ENCODE data around the gene TCN2.

TCN2 gene

DNA sequence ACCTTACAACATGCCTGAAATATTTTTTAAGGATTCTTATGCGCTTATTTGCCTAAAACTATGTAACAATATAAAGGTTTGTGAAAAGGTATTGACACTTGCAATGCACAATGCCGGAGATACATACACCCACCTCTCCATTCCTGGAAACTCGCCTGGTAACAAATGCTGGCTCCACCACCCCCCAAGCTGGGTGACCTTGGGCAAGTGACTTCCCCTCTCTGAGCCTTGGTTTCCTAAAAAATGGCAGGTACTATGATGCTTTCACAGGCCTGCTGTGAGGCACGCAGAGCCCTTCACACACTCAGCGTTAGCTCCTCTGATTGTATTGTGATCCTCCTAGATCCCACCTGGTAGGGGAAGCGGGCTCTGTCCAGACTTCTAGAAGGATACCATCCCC is 34.8 kb upstream of the TCN2 start:
- ATAC-seq (replicated peaks), result no peak
- peaks cover 0 to 1% of the 10 kb centered on the region in 2 donors for H3K9me3 Mint-ChIP-seq
- H3K27me3 Mint-ChIP-seq, result no peaks in the 10 kb centered on the region
- peaks cover 10 to 11% of the 10 kb centered on the region in 2 donors for H3K4me1 Mint-ChIP-seq
- H3K27ac Mint-ChIP-seq, result no peak overlapping the region
- DNase-seq, result no peak
- H3K4me3 Mint-ChIP-seq, result no peak overlapping the region
- H3K36me3 Mint-ChIP-seq, result peaks cover 18 to 24% of the 10 kb centered on the region in 2 donors

- no peaks in the 10 kb centered on the region for H3K27me3 Mint-ChIP-seq
- H3K36me3 Mint-ChIP-seq, result peaks cover 25 to 32% of the 10 kb centered on the region in 2 donors
- no peak for ATAC-seq (replicated peaks)
- no peak overlapping the region for H3K4me3 Mint-ChIP-seq
- peaks cover 0 to 1% of the 10 kb centered on the region in 2 donors for H3K9me3 Mint-ChIP-seq
- H3K27ac Mint-ChIP-seq, result peak overlapping the region; percentile 14
- DNase-seq, result no peak
- peaks cover 10 to 11% of the 10 kb centered on the region in 2 donors for H3K4me1 Mint-ChIP-seq
Measured at GRCh38 chr22:30572840-30573593, 34.0 kb upstream of the TCN2 start.

DNA sequence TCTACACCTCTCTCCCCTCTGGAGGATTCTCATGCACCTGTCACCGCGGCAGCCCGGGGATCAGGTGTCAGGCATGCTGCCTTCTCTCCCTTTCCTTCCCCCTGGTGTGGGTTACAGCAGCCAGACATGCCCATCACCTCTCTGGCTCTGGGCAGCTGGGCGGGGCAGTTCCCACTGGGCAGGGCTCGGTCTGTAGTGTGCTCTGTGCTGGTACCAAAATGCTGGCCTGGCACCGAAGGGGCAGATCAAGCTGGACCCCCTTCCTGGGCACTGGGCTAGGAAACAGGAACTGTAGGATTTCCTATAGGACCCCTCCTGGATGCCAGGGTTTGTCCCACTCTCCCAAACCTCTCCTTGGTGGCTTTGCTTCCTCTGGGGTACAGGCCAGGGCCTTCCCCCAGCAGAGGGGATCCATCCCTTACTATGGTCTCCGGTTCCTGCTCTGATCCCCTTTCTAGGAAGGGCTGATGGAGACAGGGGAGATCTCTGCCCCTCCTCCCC is 33.3 kb upstream of the TCN2 start:
- peaks cover 10 to 11% of the 10 kb centered on the region in 2 donors for H3K4me1 Mint-ChIP-seq
- no peak for DNase-seq
- H3K36me3 Mint-ChIP-seq, result peaks cover 26 to 36% of the 10 kb centered on the region in 2 donors
- H3K27me3 Mint-ChIP-seq, result no peaks in the 10 kb centered on the region
- no peak overlapping the region for H3K4me3 Mint-ChIP-seq
- H3K9me3 Mint-ChIP-seq, result no peaks in the 10 kb centered on the region
- ATAC-seq (replicated peaks), result no peak
- no peak overlapping the region for H3K27ac Mint-ChIP-seq

- no peaks in the 10 kb centered on the region for H3K27me3 Mint-ChIP-seq
- H3K4me1 Mint-ChIP-seq, result peaks cover 10 to 11% of the 10 kb centered on the region in 2 donors
- H3K27ac Mint-ChIP-seq, result no peak within 1 kb of the TSS
- ATAC-seq (replicated peaks), result peak in 1 of 2 donors; percentile 18
- no peak within 1 kb of the TSS for H3K4me3 Mint-ChIP-seq
- no peak for DNase-seq
- H3K36me3 Mint-ChIP-seq, result peaks cover 32 to 43% of the 10 kb centered on the region in 2 donors
- H3K9me3 Mint-ChIP-seq, result no peaks in the 10 kb centered on the region
Measured at GRCh38 chr22:30574095-30574981, 32.6 kb upstream of the TCN2 start, which contains the start of gene GAL3ST1. TSS of gene GAL3ST1 (minus strand) at chr22:30574665. CDS start at chr22:30557392, 17,273 bp downstream.

DNA sequence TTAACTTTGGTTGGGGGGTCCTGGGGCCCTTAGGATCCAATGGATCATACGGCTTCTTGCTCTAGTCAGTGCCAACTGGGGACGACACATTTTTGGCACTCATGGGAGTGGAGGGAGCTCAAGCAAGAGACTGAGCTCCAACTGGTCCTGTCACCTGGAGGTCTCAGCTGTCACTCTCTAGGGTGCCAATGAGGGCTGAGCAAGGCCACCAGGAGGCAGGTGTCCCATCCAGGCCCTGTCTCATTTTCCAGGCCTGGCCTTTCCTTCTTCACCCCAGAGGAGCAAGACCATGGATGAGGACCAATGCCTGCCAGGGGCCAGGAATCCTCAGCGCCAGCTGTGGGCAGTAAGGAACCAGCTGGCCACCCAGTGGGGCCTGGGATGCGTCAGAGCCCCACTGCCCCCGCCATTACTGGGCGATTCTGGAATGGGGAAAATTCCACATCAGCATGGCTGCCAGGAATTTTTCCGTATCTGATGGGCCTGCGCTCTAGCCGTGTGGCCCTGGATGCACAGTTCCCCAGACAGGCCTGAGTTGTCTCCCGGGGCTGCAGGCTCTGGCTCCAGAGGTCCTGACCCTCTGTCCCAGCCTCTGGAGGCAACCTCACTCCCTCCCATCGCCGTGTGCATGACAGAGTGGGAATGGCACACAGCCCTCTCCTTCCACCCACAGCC is 31.8 kb upstream of the TCN2 start:
- H3K4me1 Mint-ChIP-seq, result peaks cover 10 to 11% of the 10 kb centered on the region in 2 donors
- peak; percentile 6 to 24 for ATAC-seq (replicated peaks)
- H3K27ac Mint-ChIP-seq, result no peak overlapping the region
- no peaks in the 10 kb centered on the region for H3K9me3 Mint-ChIP-seq
- H3K36me3 Mint-ChIP-seq, result peaks cover 39 to 51% of the 10 kb centered on the region in 2 donors
- DNase-seq, result no peak
- H3K27me3 Mint-ChIP-seq, result no peaks in the 10 kb centered on the region
- no peak overlapping the region for H3K4me3 Mint-ChIP-seq

DNA sequence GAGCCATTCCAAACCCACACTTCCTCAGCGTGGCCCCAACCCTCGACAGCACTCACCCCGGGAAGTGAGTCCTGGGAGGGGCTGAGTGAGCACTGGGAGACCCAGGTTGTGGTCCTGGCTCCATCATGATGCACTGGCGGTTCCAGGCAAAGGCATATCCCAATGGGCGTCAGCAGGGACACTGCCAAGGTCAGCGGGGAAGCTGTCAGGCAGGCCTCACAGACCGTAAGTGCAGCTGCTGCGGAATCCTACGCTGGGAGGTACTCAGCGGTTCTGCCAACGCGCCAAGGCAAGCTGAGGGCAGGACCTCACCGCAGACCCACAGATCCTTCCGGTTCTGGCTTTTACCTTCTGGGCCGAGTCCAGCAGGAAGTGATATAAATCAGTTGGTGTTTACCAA is 31.1 kb upstream of the TCN2 start:
- no peaks in the 10 kb centered on the region for H3K9me3 Mint-ChIP-seq
- peaks cover 10 to 11% of the 10 kb centered on the region in 2 donors for H3K4me1 Mint-ChIP-seq
- H3K27me3 Mint-ChIP-seq, result no peaks in the 10 kb centered on the region
- no peak overlapping the region for H3K4me3 Mint-ChIP-seq
- ATAC-seq (replicated peaks), result no peak
- no peak overlapping the region for H3K27ac Mint-ChIP-seq
- peaks cover 45 to 58% of the 10 kb centered on the region in 2 donors for H3K36me3 Mint-ChIP-seq
- no peak for DNase-seq

- ATAC-seq (replicated peaks) (no peak), DNase-seq (no peak)
- H3K9me3 Mint-ChIP-seq, result no peaks in the 10 kb centered on the region
- no peaks in the 10 kb centered on the region for H3K27me3 Mint-ChIP-seq
- H3K4me1 Mint-ChIP-seq, result peaks cover 10 to 14% of the 10 kb centered on the region in 2 donors
- peaks cover 66 to 77% of the 10 kb centered on the region in 2 donors for H3K36me3 Mint-ChIP-seq
- no peak overlapping the region for H3K4me3 Mint-ChIP-seq
- no peak overlapping the region for H3K27ac Mint-ChIP-seq
Measured at GRCh38 chr22:30578481-30578880, 28.5 kb upstream of the TCN2 start.

DNA sequence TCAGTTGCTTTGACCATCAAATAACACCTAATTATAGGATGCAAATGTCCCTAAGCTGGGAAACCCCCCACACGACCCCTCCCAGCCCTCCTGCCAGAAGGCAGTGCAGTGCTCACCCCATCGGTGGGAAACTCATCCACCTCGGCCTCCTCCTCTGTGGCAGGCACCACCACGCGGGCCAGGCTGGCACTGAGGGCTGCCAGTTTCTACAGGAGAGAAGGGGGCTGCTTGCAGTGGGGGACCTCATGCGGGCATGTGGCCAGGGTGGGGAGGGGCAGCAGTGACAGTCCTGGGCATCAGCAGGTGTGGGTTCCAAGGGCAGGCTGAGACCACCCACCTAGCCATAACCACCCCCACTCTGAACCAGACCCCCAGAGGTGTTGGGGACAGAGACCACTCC is 26.1 kb upstream of the TCN2 start:
- DNase-seq (no peak), ATAC-seq (replicated peaks) (no peak)
- no peaks in the 10 kb centered on the region for H3K27me3 Mint-ChIP-seq
- no peak overlapping the region for H3K27ac Mint-ChIP-seq
- no peak overlapping the region for H3K4me3 Mint-ChIP-seq
- peaks cover 5% of the 10 kb centered on the region in 2 donors for H3K4me1 Mint-ChIP-seq
- peaks cover 72 to 84% of the 10 kb centered on the region in 2 donors for H3K36me3 Mint-ChIP-seq
- H3K9me3 Mint-ChIP-seq, result no peaks in the 10 kb centered on the region

DNA sequence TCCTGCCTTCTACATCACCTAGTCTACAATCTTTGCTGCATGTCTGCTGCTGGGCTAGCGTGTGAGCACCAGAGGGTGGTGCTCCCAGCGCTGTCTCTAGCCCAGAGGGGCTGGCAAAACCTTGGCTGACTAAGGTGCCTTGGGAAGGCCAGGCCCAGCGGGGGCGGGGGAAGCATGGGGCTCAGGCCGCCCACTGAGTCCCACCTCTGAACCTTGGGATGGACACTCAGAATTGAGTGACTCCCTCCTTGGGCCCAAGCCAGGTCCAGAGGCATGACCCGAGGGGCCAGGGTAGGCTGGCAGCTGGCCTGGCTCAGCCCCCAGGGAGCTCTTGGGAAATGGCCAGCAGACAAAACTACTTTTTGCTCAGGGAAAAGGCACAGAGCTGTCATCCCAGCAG is 24.9 kb upstream of the TCN2 start:
- no peaks in the 10 kb centered on the region for H3K27me3 Mint-ChIP-seq
- peaks cover 73 to 82% of the 10 kb centered on the region in 2 donors for H3K36me3 Mint-ChIP-seq
- H3K4me3 Mint-ChIP-seq, result no peak overlapping the region
- no peak overlapping the region for H3K27ac Mint-ChIP-seq
- DNase-seq, result no peak
- no peak for ATAC-seq (replicated peaks)
- no peaks in the 10 kb centered on the region for H3K9me3 Mint-ChIP-seq
- H3K4me1 Mint-ChIP-seq, result peaks cover 5% of the 10 kb centered on the region in 2 donors

DNA sequence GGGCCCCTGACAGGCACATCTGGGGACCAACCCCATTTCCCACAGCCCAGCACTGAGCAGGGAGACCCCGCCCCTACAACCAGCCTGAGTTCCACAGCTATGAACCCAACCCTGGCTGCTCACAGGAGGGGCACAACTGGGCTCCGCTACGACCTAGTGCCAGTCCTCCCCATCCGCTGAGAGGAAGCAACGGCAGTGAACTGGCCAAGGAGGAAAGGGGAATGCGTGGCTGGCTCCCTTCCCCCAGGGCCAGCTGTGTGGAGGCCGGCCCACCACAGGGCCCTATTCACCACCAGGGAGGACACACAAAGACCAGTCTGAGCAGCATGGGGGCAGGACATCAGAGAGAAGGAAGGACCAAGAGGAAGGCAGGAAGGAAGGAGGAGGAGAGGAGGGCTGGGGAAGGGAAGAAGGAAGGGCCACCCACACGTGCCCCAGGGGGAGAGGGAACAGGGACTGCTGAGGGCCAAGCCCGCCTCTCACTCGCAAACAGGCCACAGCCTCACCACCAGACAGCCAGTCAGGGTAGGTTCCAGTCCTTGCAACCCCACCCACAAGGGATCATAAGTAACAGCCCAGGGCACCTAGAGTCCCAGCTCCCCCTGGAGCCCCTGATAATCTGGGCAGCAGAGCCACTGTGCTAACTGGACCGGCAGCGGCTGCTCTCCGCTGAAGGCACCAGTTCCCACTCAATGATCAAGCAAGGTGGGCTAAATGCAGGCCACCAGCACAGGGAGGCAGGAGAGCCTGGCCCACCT is 24.0 kb upstream of the TCN2 start:
- DNase-seq (no peak), ATAC-seq (replicated peaks) (no peak)
- Mint-ChIP-seq H3K27me3 (no peaks in the 10 kb centered on the region), H3K4me3 (no peak overlapping the region), H3K36me3 (peaks cover 72 to 82% of the 10 kb centered on the region in 2 donors), H3K9me3 (no peaks in the 10 kb centered on the region), H3K4me1 (peaks cover 5% of the 10 kb centered on the region in 2 donors), H3K27ac (no peak overlapping the region)

GRCh38 chr22:30584441-30584840 is 22.5 kb upstream of the TCN2 start:
- ATAC-seq (replicated peaks) (no peak), DNase-seq (no peak)
- Mint-ChIP-seq H3K4me3 (no peak overlapping the region), H3K27ac (no peak overlapping the region), H3K4me1 (peaks cover 5% of the 10 kb centered on the region in 2 donors), H3K27me3 (no peaks in the 10 kb centered on the region), H3K9me3 (no peaks in the 10 kb centered on the region), H3K36me3 (peaks cover 71 to 80% of the 10 kb centered on the region in 2 donors)

- Mint-ChIP-seq H3K4me1 (peaks cover 5 to 8% of the 10 kb centered on the region in 2 donors), H3K9me3 (no peaks in the 10 kb centered on the region), H3K4me3 (no peak overlapping the region), H3K27me3 (no peaks in the 10 kb centered on the region), H3K36me3 (peaks cover 57 to 70% of the 10 kb centered on the region in 2 donors), H3K27ac (no peak overlapping the region)
- ATAC-seq (replicated peaks), result no peak
- no peak for DNase-seq
Measured at GRCh38 chr22:30586414-30586813, 20.6 kb upstream of the TCN2 start.

DNA sequence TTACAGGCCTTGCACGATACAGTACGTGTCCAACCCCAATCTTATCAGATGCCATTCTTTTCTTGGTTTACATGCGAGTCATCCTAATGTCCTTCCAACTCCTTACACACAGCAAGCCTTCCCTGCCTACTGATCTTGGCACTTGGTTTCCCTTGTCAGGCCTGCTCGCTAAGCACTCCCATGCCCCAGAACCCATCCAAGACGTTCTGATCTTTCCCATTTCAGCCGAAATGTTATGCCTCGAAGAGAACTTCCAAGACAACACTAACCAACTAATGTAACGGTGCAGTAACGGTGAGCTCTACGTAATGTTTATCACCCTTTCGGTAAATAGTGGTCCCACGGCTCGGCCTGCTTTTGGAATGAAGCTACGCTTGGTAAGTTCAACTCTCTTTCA is 15.8 kb upstream of the TCN2 start:
- DNase-seq (no peak), ATAC-seq (replicated peaks) (peak in 1 of 2 donors; percentile 10)
- Mint-ChIP-seq H3K27me3 (peaks cover 4 to 6% of the 10 kb centered on the region in 2 donors), H3K36me3 (peaks cover 24 to 35% of the 10 kb centered on the region in 2 donors), H3K4me3 (no peak overlapping the region), H3K4me1 (peaks cover 0 to 4% of the 10 kb centered on the region in 2 donors), H3K27ac (no peak overlapping the region), H3K9me3 (no peaks in the 10 kb centered on the region)

Data from stimulated activated naive B cell treated with anti-CD40 and anti-IgM and Interleukin-4, amounts not matched to agents 10 μg/mL and 1 μg/mL and 100 μg/mL, for 72 hours (primary cell).